Fibroblast of the conjunctiva (primary cell): ENCODE measurements around the gene SMG1.
A peak's percentile ranks its signal among the peaks of the same experiment; 100 is the strongest.
"Not testable (repeated sequence)": the region's sequence is repeated elsewhere in the genome, so short reads cannot be mapped to it uniquely, and the experiment has no call there.

Experiments used
- DNase-seq: peaks from one replicate; pipeline ENCODE4 v3.0.0-alpha.2; 2010; ENCODE audit warnings: low read depth

The SMG1 gene

DNA sequence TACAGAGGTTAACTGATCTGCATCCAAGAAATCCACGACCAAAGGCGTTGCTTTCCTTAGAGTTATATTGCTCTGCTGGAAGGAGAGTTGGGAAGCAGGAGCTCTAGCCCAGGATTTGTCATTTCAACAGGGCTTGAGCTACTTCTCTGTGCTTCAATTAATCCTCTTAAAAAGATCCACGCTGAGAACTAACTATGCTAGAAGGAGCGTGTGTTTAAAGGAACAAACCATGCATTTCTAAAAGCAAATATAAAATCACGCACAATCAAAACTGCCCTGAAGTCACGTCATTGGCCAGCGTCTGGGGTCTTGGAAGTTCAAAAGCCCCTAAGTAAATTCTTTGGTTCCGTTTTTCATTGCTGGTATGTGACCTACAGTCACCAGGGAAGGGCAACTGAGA, 125.9 kb downstream of the SMG1 start:
- DNase-seq = no peak

DNA sequence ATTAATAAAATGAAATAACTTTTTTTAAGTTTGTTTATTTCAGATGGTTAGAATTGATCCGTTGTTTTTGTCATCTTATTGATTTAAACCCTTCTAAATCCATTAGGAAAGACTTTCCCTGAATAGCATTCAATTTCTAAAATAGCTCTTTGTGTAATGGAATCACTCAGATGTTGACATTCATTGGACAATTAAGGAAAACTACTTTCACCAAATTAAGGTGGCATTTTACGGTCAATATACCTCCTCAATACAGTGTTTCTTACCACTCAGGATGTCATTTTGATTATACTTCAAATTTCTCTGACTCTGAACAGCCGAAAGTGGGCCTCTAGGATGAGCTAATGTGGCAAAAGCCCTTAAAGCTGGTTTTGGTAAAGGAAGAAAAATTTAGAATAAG, 126.7 kb downstream of the SMG1 start:
- DNase-seq = no peak

DNA sequence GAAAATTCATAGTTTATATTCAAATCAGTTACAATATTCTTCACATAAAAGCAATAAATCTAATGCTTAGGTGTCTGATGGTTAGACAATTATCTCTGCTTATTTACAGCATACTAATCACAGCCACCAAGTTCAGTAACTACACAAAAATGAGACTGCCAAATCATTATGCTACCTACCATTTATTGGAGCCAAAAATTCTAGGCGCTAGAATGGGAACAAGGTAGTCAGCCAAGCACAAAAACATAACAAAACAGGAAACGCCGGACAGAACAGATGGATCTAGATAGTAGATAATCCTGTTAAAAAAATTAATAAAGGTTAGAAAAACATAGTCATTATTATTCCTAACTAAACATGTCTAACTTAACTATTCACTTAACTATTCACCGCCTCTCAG, 128.5 kb downstream of the SMG1 start:
- DNase-seq = no peak

DNA sequence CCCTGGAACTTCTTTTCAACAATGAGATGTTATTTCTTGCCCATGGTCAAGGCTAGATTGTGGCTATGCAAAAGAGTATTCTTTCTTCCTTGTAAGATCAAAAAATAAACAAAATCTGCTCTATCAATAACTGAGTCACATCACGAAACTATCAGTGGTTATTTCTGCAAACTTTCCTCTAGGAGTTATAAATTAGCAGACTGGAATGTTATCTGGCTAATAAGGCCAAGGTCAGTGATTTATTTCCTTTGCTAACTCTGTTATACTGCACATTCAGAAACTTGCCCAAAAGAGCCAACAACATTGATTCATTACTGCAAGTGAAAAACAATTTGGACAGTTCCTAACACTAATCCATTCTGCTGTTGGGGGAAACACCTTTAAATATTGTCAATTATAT, 129.8 kb downstream of the SMG1 start:
- no peak for DNase-seq

DNA sequence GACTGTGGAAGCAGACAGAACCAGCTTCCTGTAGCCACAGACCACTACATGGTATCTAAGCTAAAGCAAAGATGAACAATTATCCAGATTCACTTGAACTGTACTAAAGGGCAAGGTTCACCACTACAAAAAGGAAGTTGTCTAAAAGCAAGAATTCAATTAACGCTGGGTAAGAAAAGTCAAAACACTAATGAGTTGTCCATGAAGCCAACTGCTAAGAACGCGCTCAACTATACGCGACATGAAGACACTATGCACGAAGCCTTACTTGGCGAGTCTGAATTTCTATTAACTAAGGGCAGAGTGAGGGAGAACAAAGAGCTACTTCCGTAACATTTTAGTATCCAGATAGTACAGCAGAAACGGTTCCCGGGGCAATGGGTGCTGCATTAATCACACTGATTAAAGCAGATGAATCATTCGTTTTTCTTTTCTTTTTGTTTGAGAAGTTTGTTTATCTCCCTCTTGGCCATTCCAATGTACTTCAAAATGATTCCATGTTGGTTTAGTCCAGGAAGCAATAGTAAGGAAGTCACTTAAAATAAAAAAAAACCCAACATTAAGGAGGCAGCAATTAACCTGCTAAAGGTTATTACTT, 133.3 kb downstream of the SMG1 start:
- DNase-seq = no peak

DNA sequence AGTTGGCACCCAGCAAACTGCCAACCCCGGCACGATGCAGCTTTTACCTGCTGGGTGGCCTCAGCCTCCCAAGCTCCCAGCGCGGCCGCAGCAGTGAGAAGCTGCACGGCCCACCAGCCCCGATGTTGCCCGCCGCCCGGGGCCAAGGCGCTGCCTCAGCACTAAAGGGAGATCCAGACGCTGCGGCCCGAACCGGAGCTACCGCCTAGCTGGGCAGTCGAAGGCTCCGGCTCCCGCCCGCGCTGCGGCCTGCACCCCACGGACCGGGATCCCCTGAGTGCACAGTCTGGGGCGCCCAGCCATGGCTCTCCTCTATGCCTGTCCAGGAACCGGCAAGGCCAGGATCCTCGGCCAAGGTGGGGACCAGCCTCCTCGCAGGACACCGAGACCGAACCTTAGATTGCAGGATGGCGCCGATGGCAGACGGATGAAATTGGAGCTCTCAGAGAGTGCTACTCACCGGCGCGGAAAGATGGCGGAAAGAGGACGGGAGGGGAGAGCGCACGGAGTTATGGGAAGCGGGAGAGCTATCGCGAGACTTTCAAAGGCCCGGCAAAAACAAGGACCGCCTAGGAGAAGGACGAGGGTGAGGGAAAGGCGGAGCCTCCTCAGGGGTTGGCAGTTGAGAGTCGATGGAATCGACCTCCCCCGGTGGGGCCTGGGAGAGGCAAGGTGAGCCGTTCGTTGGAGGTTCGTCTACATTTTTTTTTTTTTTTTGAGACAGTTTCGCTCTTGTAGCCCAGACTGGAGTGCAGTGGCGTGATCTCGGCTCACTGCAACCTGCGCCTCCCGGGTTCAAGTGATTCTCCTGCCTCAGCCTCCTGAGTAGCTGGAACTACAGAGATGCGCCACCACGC, 136.1 kb downstream of the SMG1 start, which contains the start of gene RPS15A:
Gene RPS15A, minus strand, starts transcription at position 485 of the 857 bp plus-strand sequence. CDS start 1,221 bp downstream, outside the sequence.
- peak; percentile 96 for DNase-seq

DNA sequence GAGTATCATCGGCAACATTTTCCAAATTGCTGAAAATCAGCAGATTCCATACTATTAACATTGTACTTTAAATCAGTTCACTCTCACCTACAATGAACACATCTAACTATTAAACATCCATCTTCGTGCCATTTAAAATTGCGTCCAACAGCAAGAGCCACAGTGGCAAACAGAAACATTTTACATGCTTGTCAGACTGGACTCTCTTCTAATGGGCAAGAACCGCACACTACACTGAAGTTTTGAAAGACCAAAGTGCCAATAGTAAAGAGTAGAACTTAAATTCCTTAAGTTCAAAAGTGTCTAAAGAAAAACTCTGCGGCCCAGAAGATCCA, 136.7 kb downstream of the SMG1 start:
- no peak for DNase-seq

DNA sequence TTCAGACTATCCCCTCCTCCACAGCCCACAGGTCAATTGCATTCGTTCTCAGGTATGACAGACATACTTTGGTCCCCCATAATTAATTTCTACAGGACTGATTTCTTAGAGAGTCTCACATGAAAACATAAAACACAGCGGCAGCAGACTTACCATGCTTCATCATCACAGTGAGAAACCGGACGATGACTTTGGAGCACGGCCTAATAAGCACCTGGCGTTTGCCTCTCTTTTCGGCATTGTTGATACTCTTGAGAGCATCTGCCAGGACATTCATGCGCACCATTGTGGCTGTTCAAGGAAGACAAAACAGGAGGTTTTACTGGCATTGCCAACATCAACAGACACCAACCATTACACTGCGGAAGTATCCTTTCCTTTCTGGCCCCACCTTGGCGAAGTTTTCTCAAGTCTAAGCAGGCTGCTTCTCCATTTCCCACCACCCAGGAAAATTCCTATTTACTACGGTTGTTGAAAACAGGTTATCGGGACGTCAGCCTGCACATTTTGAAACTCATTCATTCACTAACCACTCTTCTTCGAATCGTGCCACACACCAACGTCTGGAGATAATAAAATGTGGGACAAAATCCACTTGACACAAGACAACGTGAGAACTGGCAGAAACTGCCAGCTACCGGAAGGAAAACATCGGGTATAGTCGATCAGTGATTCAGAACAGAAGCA, 137.2 kb downstream of the SMG1 start:
- no peak for DNase-seq

DNA sequence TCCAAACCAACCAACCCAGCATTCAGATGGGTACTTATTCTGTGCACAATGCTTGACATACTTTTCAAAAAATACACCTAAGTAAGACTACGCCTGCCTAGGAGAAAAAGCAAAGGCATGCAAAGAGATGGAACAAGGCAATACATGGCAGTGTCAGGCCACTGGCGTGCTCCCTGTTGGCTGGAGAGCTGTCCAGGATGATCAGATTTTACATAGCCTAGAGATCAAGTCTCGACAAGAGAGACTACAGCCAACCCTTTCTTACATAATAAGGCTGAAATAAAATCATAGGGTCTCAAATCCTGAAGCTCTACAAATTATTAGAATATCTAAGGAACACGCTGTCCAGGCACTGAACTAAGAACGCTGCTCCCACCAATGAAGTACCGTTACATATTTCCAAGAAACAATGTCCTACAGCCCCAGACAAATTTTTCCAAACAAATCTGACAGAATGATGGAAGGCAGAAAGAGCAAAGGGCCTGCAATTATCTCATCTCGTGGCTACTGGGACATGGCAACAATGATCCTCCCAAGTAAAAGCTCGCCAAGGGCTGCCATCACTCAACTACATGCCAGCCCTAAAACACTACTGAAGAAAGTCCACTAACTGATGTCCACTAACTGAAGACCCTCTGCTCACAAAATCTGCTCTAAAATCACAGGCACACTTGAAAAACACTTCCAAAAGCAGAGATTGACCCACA, 141.1 kb downstream of the SMG1 start:
- no peak for DNase-seq

DNA sequence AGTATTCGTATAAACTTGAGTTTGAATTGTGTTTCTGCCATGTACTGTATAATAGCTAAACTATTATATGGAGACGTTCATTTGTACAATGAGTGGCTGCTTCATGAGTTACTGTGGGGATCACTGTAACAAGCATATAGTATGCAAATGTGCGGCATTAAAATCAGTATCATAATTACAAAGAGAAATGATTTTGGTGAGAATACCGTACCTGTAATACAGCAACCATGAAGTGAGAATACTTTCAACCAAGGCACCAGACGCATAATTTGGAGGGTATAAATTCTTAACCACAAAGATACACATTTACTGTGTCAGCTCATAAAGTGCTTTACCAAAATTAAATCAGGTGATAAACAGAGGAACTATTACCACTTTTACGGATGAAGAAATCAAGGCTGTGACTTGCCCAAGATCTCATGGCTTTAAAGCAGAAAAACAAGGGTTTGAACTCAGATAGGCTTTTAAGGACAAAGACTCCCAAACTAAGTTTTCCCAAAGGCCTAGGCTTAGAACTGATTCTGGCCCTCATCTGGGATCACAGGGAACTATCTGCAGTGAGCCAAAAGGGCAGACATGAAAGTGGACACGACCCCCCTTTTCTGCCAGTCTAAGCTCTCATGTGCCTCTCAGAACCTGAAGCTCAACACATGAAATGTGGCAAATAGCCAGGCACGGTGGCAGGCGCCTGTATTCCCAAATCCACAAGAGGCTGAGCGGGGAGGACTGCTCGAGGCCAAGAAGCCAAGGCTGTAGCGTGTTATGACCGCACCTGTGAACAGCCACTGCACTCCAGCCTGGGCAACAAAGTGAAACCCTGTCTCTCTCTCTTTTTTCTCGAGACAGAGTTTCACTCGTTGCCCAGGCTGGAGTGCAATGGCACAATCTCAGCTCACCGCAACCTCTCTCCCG, 142.5 kb downstream of the SMG1 start:
- no peak for DNase-seq

DNA sequence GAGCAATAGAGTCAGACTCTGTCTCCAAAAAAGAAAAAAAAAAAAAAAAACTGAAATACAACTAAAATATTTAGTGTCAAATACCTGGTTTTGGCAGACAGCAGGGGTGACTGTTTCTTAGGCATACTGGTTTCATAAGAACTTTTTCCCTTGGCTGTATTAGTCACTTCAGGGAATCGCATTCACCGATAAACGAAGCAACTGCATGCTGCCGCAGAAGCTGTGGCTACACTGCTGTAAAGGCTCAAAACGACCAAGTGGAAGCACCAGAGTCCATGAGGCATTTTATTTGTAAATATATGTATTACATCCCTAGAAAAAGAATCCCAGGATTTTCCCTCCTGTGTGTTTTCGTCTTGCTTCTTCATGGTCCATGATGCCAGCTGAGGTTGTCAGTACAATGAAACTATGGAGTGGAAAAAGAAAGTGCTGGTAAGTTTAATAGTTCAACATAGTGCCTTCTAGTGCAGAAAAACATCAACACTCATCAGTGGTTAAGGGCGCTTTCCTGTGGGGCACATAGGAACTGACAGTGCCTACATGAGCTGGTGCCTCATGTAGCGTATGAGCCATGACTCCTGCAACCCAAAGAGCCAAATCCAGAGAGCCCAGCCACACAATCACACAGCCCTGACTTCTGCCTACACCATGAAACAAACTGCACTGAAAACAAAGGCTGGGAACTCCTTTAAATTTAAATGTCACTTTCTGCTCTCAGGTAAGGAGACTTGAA, 143.3 kb downstream of the SMG1 start:
- DNase-seq = no peak

DNA sequence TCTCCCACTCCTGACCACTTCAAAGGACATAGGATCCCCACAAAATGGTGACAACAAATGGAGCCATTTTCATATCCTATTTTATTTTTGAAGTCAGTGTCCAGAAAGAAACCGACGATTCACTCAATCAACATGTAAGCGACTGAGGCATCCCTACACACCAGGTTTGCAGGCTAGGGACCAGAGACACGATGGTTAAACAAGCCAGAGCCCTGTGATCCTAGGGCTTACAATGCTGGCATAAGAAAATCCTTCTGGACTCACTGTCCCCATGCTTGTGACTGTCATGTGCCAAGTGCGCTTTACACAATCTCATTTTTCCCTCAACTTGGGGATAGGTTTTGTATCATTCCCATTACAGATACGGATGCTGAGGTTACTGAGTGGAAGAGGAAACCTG, 145.0 kb downstream of the SMG1 start:
- not testable (repeated sequence) for DNase-seq

DNA sequence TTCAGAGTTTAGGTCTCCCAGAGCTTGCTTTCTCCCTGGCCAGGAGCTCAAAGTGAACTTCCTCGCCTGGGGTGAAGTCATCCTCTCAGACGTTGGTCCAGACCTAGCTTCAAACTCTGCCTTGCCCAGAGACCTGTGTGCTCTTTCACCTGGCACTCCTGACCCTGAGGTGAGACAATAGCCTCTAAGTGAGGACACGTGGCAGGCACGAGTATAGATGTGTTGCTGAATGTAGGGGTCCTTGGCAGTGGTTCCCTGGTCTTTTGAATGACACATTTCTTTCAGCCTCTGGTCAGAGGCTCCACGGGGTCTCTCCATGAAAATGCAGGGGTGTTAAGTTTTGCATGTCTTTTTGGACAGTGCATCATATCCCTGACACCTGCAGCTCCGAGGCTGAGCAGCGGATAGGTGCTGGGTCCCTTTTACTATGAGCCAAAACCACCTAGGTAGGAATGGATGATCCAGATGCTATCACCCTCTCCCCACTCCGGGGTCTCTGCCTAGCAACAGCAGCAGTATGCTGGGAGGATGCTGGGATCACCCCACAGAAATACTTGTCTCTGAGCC, 145.7 kb downstream of the SMG1 start:
- DNase-seq = not testable (repeated sequence)

DNA sequence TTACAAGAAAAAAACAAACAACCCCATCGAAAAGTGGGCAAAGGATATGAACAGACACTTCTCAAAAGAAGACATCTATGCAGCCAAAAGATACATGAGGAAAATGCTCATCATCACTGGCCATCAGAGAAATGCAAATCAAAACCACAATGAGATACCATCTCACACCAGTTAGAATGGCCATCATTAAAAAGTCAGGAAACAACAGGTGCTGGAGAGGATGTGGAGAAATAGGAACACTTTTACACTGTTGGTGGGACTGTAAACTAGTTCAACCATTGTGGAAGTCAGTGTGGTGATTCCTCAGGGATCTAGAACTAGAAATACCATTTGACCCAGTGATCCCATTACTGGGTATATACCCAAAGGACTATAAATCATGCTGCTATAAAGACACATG, 148.5 kb downstream of the SMG1 start:
- not testable (repeated sequence) for DNase-seq

DNA sequence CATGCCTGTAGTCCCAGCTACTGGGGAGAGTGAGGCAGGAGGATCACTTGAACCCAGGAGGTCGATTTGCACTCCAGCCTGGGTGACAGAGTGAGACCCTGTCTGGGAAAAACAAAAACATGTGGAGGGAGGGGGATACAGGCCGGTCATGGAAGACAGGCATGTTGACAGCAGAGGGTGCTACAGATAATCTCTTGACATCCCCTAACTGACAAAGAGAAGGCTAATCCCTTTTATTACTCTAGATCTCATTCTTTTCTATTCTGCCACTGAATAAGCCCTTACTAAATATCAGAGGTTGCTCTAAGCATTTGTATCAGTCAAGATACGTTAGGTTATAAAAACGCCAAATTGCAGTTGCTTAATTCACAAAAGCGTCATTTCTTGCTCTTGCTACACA, 149.9 kb downstream of the SMG1 start:
- DNase-seq = not testable (repeated sequence)

DNA sequence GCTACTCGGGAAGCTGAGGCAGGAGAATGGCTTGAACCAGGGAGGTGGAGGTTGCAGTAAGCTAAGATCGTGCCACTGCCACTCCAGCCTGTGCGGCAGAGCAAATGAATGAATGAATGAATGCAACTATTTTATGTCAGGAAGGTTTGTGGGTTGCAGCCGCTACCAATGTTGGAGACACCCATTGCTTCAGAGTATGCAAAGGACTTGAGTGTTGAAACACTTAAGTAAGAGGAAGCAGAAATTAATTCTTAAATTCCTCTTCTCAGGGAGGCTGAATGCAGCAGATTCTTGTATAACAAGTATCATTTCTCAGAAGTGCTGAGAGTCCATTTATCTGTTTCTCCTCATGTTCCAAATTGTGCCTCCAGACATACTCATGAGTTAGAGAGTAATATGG, 151.6 kb downstream of the SMG1 start:
- DNase-seq = not testable (repeated sequence)

DNA sequence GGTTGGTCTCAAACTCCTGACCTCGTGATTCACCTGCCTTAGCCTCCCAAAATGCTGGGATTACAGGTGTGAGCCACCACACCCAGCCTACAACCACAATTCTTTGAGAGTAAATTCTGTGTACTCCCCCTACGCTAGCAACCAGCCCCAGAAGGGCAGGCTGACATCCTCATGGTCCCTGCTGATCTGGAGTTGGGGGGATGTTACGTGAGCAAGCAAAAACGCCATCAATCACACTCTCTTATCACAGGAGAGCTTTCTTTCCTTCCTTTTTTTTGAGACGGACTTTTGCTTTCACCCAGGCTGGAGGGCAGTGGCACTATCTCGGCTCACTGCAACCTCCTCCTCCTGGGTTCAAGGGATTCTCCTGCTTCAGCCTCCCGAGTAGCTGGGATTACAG, 154.0 kb downstream of the SMG1 start:
- DNase-seq = not testable (repeated sequence)

DNA sequence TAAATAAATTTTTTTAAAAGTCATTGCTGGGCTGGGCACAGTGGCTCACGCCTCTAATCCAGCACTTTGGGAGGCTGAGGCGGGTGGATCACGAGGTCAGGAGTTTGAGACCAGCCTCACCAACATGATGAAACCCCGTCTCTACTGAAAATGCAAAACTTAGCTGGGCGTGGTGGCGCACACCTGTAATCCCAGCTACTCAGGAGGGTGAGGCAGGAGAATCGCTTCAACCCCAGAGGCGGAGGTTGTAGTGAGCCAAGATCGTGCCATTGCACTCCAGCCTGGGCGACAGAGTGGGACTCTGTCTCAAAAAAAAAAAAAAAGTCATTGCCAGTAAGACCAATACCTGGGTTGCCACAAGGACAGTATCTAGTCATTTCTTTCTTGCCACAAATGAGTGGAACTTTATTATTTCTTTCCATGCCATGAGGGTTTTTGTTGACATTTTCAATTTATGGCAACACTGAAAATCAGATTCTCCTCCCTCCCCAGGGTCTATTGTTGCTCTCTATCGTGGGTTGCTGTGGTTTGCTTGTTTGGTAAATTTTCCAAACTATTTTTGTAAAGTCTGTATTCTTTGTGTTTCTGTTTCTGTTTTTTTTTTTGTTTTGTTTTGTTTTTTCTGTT, 155.8 kb downstream of the SMG1 start:
- DNase-seq = not testable (repeated sequence)

DNA sequence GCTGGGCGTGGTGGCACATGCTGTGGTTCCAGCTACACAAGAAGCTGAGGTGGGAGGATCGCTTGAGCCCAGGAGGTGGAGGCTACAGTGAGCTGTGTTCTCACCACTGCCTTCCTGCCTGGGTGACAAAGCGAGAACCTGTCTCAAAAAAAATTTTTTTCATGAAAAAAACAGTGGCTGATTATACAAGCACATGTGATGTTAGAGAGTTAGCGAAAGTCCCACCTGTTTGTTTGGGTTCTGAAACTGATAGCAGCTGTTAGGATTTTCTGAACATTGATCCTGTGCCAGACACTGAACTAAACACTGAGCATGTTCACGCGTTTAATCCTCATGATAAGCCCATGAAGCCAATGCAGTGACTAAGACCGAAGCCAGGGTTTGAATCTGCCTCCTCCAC, 159.0 kb downstream of the SMG1 start:
- DNase-seq = not testable (repeated sequence)

DNA sequence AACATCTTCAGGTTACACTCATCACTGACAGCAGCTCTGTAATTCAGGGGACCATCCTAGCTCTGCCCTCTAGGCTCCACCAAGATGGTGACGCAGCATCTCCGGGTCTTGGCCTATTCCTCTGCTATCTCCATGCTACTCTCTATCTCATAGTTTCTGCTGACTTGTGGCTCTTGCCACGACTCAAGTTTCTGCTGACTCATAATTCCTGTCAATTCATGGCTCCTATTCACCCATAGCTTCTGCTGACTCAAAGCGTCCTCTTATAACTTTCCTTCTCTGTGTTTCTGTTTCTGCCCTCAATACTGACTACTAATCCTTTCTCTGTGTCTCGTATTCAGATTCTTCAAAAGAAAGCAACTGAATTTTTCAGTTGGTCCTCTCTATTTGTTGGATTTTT, 163.5 kb downstream of the SMG1 start:
- not testable (repeated sequence) for DNase-seq
